ENCODE measurements around the gene BATF3. TPM values are rescaled to one million over a fixed set of nuclear protein-coding genes. Genes with fewer than 3 reads are reported as not detected.

BATF3 gene
- total RNA-seq, 1 experiment from 2014 or later, result 2.1 TPM

DNA sequence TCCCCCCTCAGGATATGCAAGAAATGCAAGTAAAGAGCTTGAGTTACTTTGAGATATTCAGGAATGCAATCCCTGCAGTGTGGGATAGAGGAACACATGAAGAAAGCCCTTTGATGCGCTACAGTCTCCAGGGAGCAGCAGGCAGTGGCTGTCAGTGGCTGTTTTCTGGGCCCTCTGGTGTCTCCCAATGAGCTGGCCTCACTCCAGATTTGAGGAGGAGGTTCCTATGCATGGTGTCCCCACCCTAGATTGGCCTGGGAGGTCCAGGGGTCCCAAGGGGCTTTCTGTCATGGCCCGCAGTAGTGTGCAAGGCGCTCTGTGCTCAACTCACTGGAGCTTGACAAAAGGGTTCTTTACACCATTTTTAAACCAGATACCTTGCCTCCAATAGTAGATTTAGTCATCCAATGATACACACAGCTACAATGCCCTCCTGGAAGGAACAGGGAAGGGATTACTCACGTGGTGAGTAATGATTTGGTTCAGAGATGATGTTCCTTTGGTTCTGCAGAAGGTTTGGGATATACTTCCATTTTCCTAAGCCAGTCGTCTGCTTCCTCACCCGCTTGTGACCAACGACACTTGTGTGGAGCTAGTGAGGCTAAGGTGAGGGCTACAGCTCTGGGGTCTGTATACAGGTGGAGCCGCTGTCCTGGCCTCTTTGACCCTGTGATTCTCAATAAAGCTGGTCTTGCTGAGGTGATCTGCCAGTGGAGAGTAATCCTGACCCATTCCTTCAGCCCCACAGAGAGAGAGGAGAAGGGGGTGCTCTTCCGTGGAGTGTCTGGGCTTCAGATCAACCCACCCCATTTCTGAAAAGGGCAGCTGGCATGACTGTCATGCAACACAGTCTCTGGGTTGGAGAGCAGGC is 6.6 kb downstream of the BATF3 start:
- Histone ChIP-seq H2BK20ac (ENCODE audit: low read depth, low read length, poor library complexity, severe bottlenecking) (no peak overlapping the region), H3K27me3 (ENCODE audit: insufficient read depth, low read length) (peaks cover under 1% of the 10 kb centered on the region; the same call in 1 of the 2 replicates), H2AFZ (ENCODE audit: low read length) (no peak overlapping the region), H3T11ph (ENCODE audit: low read length) (no peak overlapping the region), H4K5ac (ENCODE audit: insufficient read length, low read depth, low read length) (no peak overlapping the region), H2AK5ac (ENCODE audit: insufficient read length, low read length) (no peak overlapping the region), H3K4me2 (ENCODE audit: insufficient read depth, insufficient read length, low read length) (no peak overlapping the region), H3K23me2 (ENCODE audit: insufficient read length, low read depth, low read length, poor library complexity, severe bottlenecking) (no peaks in the 10 kb centered on the region), H2BK15ac (ENCODE audit: low read depth, low read length) (no peak overlapping the region), H3K9me3 (ENCODE audit: control insufficient read depth, low read depth, low read length) (no peaks in the 10 kb centered on the region), H3K9ac (ENCODE audit: extremely low read depth, insufficient read length, low read length) (no peak overlapping the region), H4K91ac (ENCODE audit: insufficient read length, low read depth, low read length) (no peak overlapping the region), H4K8ac (replicated peaks; ENCODE audit: insufficient read length, low read depth, low read length) (no peak overlapping the region), H3K14ac (ENCODE audit: insufficient read depth, low read length) (no peak overlapping the region), H3K27ac (ENCODE audit: insufficient read length, low read depth, low read length) (no peak overlapping the region), H3K4ac (ENCODE audit: low read depth, low read length) (no peak overlapping the region), H3K18ac (ENCODE audit: insufficient read length, low read depth, low read length) (no peak overlapping the region), H2BK12ac (ENCODE audit: insufficient read length, low read depth, low read length) (no peak overlapping the region), H2BK120ac (ENCODE audit: low read depth, low read length, poor library complexity, severe bottlenecking) (no peak overlapping the region), H3K79me2 (ENCODE audit: insufficient read depth, low read length) (no peaks in the 10 kb centered on the region), H3K79me1 (ENCODE audit: insufficient read depth, low read depth, low read length, poor library complexity, severe bottlenecking) (no peaks in the 10 kb centered on the region), H3K4me1 (ENCODE audit: insufficient read depth, low read length) (peaks cover 3% of the 10 kb centered on the region; the same call in 1 of the 2 replicates), H2BK5ac (ENCODE audit: insufficient read length, low read length) (no peak overlapping the region), H3K56ac (ENCODE audit: insufficient read length, low read depth, low read length) (no peak overlapping the region), H4K20me1 (ENCODE audit: control insufficient read depth, insufficient read depth, insufficient read length) (no peaks in the 10 kb centered on the region), H3K23ac (ENCODE audit: insufficient read length, low read depth, low read length) (no peak overlapping the region)
- H3K4me1 Mint-ChIP-seq, result no peaks in the 10 kb centered on the region
- no peaks in the 10 kb centered on the region for H3K36me3 Mint-ChIP-seq (ENCODE audit: insufficient read depth in 1 of 3, low read depth in 3 of 3)
- H3K27ac Mint-ChIP-seq, result no peak overlapping the region
- no peak for DNase-seq
- WGBS (ENCODE audit: extremely low coverage, insufficient read length, low lambda C conversion rate), result no CpG with 5 or more reads among the region's 9 CpGs
- H3K9me3 Mint-ChIP-seq, result no peaks in the 10 kb centered on the region
- no peak overlapping the region for H3K4me3 Mint-ChIP-seq
- TF ChIP-seq CTCF (conservative IDR thresholded peaks at IDR 0.05), result no peak
- H3K27me3 Mint-ChIP-seq (ENCODE audit: low read depth), result peaks cover 46% of the 10 kb centered on the region
